DOHH2 (cell line): Measurements from ENCODE around the gene GUCY1A2.

ENCODE experiments used
- H3F3A ChIP-seq: fragments of 200-600 bp; sonication (generic), shearing (Covaris generic); 2 replicates; pipeline ENCODE4 v1.6.0; 2016; ENCODE audit warnings: antibody characterized with exemption, mild to moderate bottlenecking; ENCODE audit not compliant: control insufficient read depth, insufficient read depth
- H3K27ac ChIP-seq: fragments of 200-600 bp; sonication (generic); 2 replicates; pipeline ENCODE4 v1.5.1; 2014; ENCODE audit warnings: low read depth, mild to moderate bottlenecking, low read length, moderate library complexity
- H3K27me3 ChIP-seq: fragments of 200-600 bp; sonication (generic); 2 replicates; pipeline ENCODE4 v1.6.1; 2014; ENCODE audit warnings: mild to moderate bottlenecking, low read length, mixed read lengths; ENCODE audit not compliant: control insufficient read depth
- H3K36me3 ChIP-seq: fragments of 200-600 bp; sonication (generic); 2 replicates; pipeline ENCODE4 v1.6.1; 2014; ENCODE audit warnings: mild to moderate bottlenecking, low read length, moderate library complexity, mixed read lengths; ENCODE audit not compliant: control insufficient read depth
- H3K4me1 ChIP-seq: fragments of 200-600 bp; sonication (generic); 2 replicates; pipeline ENCODE4 v1.6.1; 2014; ENCODE audit warnings: mild to moderate bottlenecking, low read length, mixed read lengths; ENCODE audit not compliant: control insufficient read depth
- H3K4me2 ChIP-seq: fragments of 200-600 bp; sonication (generic); 2 replicates; pipeline ENCODE4 v1.6.0; 2014; ENCODE audit warnings: mild to moderate bottlenecking, low read length, moderate library complexity
- H3K4me3 ChIP-seq: fragments of 200-600 bp; sonication (generic); 2 replicates; pipeline ENCODE4 v1.5.1; 2014; ENCODE audit warnings: mild to moderate bottlenecking, low read length, mixed read lengths
- H3K79me2 ChIP-seq: fragments of 200-600 bp; sonication (generic); 2 replicates; pipeline ENCODE4 v1.6.1; 2014; ENCODE audit warnings: mild to moderate bottlenecking, low read length, mixed read lengths; ENCODE audit not compliant: control insufficient read depth
- H3K9me2 ChIP-seq: fragments of 200-600 bp; sonication (generic); replicated peaks from 2 replicates; pipeline ENCODE4 v1.6.1; 2014; ENCODE audit warnings: mild to moderate bottlenecking, low read length, mixed read lengths; ENCODE audit not compliant: control insufficient read depth
- H3K9me3 ChIP-seq: fragments of 200-600 bp; sonication (generic); 2 replicates; pipeline ENCODE4 v1.6.1; 2014; ENCODE audit warnings: antibody characterized with exemption, low read length, mixed read lengths; ENCODE audit not compliant: control insufficient read depth, insufficient read depth
- H4K20me1 ChIP-seq: fragments of 200-600 bp; sonication (generic); 2 replicates; pipeline ENCODE4 v1.6.0; 2014; ENCODE audit warnings: low read depth, mild to moderate bottlenecking, antibody characterized with exemption, low read length, moderate library complexity; ENCODE audit not compliant: control insufficient read depth, insufficient read depth
- EZH2phosphoT487 ChIP-seq: fragments of 200-600 bp; sonication (generic); IDR thresholded peaks from 2 replicates; pipeline ENCODE4 v1.6.1; 2017; ENCODE audit warnings: borderline replicate concordance, mild to moderate bottlenecking, antibody characterized with exemption, low read length, moderate library complexity, mixed read lengths
- TF ChIP-seq, protein P1 (sequence below): fragments of 200-600 bp; sonication (generic); IDR thresholded peaks from one replicate; pipeline ENCODE4 v1.5.1; 2014; ENCODE audit warnings: antibody characterized with exemption, mild to moderate bottlenecking, low read depth, low read length; ENCODE audit not compliant: poor library complexity, severe bottlenecking

GUCY1A2 gene

GRCh38 chr11:107020594-107020993 is 2.3 kb upstream of the GUCY1A2 start:
- Histone ChIP-seq H3F3A (no peaks in the 10 kb centered on the region), H3K27me3 (peaks cover 13% of the 10 kb centered on the region), H3K36me3 (no peaks in the 10 kb centered on the region), H4K20me1 (no peaks in the 10 kb centered on the region), H3K27ac (no peak overlapping the region), H3K4me2 (no peak overlapping the region), H3K9me2 (no peaks in the 10 kb centered on the region), H3K4me1 (no peaks in the 10 kb centered on the region), H3K4me3 (no peak overlapping the region), H3K79me2 (no peaks in the 10 kb centered on the region), H3K9me3 (no peaks in the 10 kb centered on the region)
- TF ChIP-seq, protein P1, sequence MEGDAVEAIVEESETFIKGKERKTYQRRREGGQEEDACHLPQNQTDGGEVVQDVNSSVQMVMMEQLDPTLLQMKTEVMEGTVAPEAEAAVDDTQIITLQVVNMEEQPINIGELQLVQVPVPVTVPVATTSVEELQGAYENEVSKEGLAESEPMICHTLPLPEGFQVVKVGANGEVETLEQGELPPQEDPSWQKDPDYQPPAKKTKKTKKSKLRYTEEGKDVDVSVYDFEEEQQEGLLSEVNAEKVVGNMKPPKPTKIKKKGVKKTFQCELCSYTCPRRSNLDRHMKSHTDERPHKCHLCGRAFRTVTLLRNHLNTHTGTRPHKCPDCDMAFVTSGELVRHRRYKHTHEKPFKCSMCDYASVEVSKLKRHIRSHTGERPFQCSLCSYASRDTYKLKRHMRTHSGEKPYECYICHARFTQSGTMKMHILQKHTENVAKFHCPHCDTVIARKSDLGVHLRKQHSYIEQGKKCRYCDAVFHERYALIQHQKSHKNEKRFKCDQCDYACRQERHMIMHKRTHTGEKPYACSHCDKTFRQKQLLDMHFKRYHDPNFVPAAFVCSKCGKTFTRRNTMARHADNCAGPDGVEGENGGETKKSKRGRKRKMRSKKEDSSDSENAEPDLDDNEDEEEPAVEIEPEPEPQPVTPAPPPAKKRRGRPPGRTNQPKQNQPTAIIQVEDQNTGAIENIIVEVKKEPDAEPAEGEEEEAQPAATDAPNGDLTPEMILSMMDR: no peak
- TF ChIP-seq EZH2phosphoT487: no peak

- H3K36me3 ChIP-seq: no peaks in the 10 kb centered on the region
- no peaks in the 10 kb centered on the region for H3K9me2 ChIP-seq
- no peak overlapping the region for H3K4me2 ChIP-seq
- H3K4me3 ChIP-seq: no peak overlapping the region
- no peaks in the 10 kb centered on the region for H3K79me2 ChIP-seq
- H4K20me1 ChIP-seq: no peaks in the 10 kb centered on the region
- TF ChIP-seq, protein P1: no peak
- TF ChIP-seq EZH2phosphoT487: no peak
- peaks cover 13% of the 10 kb centered on the region for H3K27me3 ChIP-seq
- no peaks in the 10 kb centered on the region for H3K9me3 ChIP-seq
- no peaks in the 10 kb centered on the region for H3K4me1 ChIP-seq
- no peak overlapping the region for H3K27ac ChIP-seq
- no peaks in the 10 kb centered on the region for H3F3A ChIP-seq
These were observed 722 bp upstream of the GUCY1A2 start for GRCh38 chr11:107018902-107019493.

GRCh38 chr11:107017433-107018218 is 650 bp downstream of the GUCY1A2 start:
- H3K9me3 ChIP-seq: no peaks in the 10 kb centered on the region
- H4K20me1 ChIP-seq: no peaks in the 10 kb centered on the region
- no peak overlapping the region; the same call in 1 of the 2 replicates for H3K4me2 ChIP-seq
- peaks cover 13% of the 10 kb centered on the region for H3K27me3 ChIP-seq
- TF ChIP-seq, protein P1: peak; percentile 37
- no peak for TF ChIP-seq EZH2phosphoT487
- H3K9me2 ChIP-seq: no peaks in the 10 kb centered on the region
- H3K36me3 ChIP-seq: no peaks in the 10 kb centered on the region
- no peaks in the 10 kb centered on the region for H3F3A ChIP-seq
- H3K4me3 ChIP-seq: no peak overlapping the region
- H3K4me1 ChIP-seq: no peaks in the 10 kb centered on the region
- no peak overlapping the region for H3K27ac ChIP-seq
- H3K79me2 ChIP-seq: no peaks in the 10 kb centered on the region
